Right lobe of liver (tissue), 6 donors: ENCODE data around the gene GOLGB1. TPM values are rescaled to one million over a fixed set of nuclear protein-coding genes. Genes with fewer than 3 reads are reported as not detected.

Source experiments
- ATAC-seq, 4 donors: fragments of 200-7000 bp; cut with Tn5 transposase; one replicate each; pipeline ENCODE4 v1.9.1; 2020; ENCODE audit warnings: mild to moderate bottlenecking in 4 of 4, moderate library complexity in 4 of 4
- DNase-seq, 3 donors: peaks; one replicate each; pipeline ENCODE4 v3.0.0-alpha.2; 2020
- H3K27ac ChIP-seq, 3 donors: fragments of 200-600 bp; one replicate each; pipeline ENCODE4 v1.8.0; 2022
- H3K27me3 ChIP-seq, 2 donors: fragments of 200-600 bp; one replicate each; pipeline ENCODE4 v1.8.0; 2022
- H3K36me3 ChIP-seq, 4 donors: fragments of 200-600 bp; sonication (generic) in 1 of 4; one replicate each; pipeline versions ENCODE4 v1.5.1 to v1.8.0; 2017 to 2022; ENCODE audit warnings: control low read depth in 1 of 4
- H3K4me1 ChIP-seq, 4 donors: fragments of 200-600 bp; sonication (generic) in 1 of 4; one replicate each; pipeline versions ENCODE4 v1.5.1 to v1.8.0; 2017 to 2022; ENCODE audit warnings: control low read depth in 1 of 4
- H3K4me3 ChIP-seq, 3 donors: fragments of 200-600 bp; one replicate each; pipeline ENCODE4 v1.8.0; 2022
- H3K9me3 ChIP-seq, 4 donors: fragments of 200-600 bp; sonication (generic) in 1 of 4; one replicate each; pipeline versions ENCODE4 v1.5.1 to v1.8.0; 2017 to 2022; ENCODE audit warnings: control low read depth in 1 of 4
- POLR2A ChIP-seq: fragments of 450-650 bp; IDR thresholded peaks from one replicate; pipeline ENCODE4 v1.6.1; 2017; ENCODE audit warnings: antibody characterized with exemption, mild to moderate bottlenecking
- WGBS: methylation state at CpG from one replicate; pipeline ENCODE4 v1.1.6; 2018; ENCODE audit warnings: low coverage, low lambda C conversion rate; ENCODE audit not compliant: insufficient coverage; ENCODE audit errors: missing lambda C conversion rate; 5-methylcytosine and 5-hydroxymethylcytosine counted together
- intact Hi-C, 2 donors: fragments of 100-400 bp; cut with DNase I; formaldehyde crosslinking; loops; one replicate each; pipeline versions ENCODE4 v1.11.2 to v1.14.1; 2022
- total RNA-seq, 6 experiments: library from RNA; depleted of rRNA in 2 of 6; stranded (reverse); fragments of >200 nt in 2 of 6; fragmentation: NEBNext Ultra II Directional in 3 of 6; extraction: Animal tissue kit (Norgen Biotek cat#: 25700) in 3 of 6; gene quantifications; one replicate each; pipeline versions ENCODE4 v1.1.0 to v1.2.4, GENCODE V29; 2016 to 2023
- TF ChIP-seq, protein P1 (sequence below), 4 donors: fragments of 200-600 bp in 3 of 4; fragments of 450-650 bp in 1 of 4; IDR thresholded peaks; one replicate each; pipeline versions ENCODE4 v1.5.1 to v1.8.0; 2016 to 2022; ENCODE audit warnings: antibody characterized with exemption in 4 of 4, mild to moderate bottlenecking in 2 of 4
- donor health status: DM: no; HTN: yes; CAD: no.
- donor health status: DM: no; HTN: no; CAD: no.
- donor health status: DM: no; HTN: no; CAD: no.
- donor health status: DM: no; HTN: yes; CAD: no.
- donor health status: DM: no; HTN: yes; CAD: no.

The GOLGB1 gene
- total RNA-seq, 6 experiments from 2014 or later = 26.8 to 31.7 (median 29.5) TPM

DNA sequence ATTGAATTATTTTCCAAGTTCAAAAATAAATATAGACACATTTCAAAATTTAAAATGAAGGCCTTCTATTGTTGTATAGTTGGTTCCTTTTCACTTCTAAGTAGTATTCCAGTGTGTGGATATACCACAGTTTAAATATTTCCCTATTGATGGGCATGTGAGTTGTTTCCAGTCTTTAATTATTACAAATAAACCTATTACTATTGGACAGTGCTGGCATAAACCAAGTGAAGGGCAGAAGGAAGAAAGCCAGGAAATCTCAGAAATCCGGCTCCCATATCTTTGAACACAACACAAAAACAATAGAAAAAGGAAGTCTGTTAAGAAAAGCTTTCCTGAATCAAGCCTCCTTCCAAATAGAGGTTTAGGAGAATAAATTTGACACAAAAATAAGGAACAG, 26.1 kb downstream of the GOLGB1 start:
- Histone ChIP-seq H3K36me3 (peaks cover 5 to 65% (median 29%) of the 10 kb centered on the region in 4 donors), H3K27me3 (no peaks in the 10 kb centered on the region), H3K4me3 (no peak overlapping the region), H3K9me3 (no peaks in the 10 kb centered on the region), H3K27ac (no peak overlapping the region), H3K4me1 (no peaks in the 10 kb centered on the region)
- no peak for DNase-seq
- ATAC-seq = no peak
- intact Hi-C loops = no loop called here
- 60% methylated on average over 1 of the region's 1 CpG for WGBS
- TF ChIP-seq POLR2A = no peak
- TF ChIP-seq, protein P1, sequence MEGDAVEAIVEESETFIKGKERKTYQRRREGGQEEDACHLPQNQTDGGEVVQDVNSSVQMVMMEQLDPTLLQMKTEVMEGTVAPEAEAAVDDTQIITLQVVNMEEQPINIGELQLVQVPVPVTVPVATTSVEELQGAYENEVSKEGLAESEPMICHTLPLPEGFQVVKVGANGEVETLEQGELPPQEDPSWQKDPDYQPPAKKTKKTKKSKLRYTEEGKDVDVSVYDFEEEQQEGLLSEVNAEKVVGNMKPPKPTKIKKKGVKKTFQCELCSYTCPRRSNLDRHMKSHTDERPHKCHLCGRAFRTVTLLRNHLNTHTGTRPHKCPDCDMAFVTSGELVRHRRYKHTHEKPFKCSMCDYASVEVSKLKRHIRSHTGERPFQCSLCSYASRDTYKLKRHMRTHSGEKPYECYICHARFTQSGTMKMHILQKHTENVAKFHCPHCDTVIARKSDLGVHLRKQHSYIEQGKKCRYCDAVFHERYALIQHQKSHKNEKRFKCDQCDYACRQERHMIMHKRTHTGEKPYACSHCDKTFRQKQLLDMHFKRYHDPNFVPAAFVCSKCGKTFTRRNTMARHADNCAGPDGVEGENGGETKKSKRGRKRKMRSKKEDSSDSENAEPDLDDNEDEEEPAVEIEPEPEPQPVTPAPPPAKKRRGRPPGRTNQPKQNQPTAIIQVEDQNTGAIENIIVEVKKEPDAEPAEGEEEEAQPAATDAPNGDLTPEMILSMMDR (IDR thresholded peaks at IDR 0.05) = no peak

DNA sequence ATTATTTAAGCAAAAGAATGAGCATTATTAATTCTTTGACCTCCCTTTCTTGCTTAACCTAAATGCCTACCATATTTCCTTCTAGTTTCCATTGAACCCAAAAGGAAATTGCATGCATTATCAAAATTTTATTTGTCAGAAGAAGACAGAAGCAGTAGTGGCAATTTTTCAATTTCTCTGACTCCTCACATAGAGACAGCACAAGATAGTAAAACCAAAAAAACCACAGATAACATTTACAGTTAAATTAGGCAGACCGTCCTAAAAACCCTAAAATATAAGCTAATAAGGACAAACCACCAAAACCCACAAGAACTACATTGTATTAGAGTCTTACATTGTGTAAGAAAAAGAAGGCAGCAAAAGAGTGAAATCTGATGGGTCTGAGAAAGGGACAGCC, 27.1 kb downstream of the GOLGB1 start:
- intact Hi-C loops = no loop called here
- TF ChIP-seq, protein P1 (IDR thresholded peaks at IDR 0.05) = no peak
- no peak for TF ChIP-seq POLR2A
- DNase-seq (no peak), ATAC-seq (no peak)
- peaks cover 10 to 67% (median 35%) of the 10 kb centered on the region in 4 donors for H3K36me3 ChIP-seq
- no peaks in the 10 kb centered on the region for H3K9me3 ChIP-seq
- no peaks in the 10 kb centered on the region for H3K4me1 ChIP-seq
- no peak overlapping the region for H3K27ac ChIP-seq
- 89% methylated on average over 1 of the region's 1 CpG for WGBS
- no peaks in the 10 kb centered on the region for H3K27me3 ChIP-seq
- H3K4me3 ChIP-seq = no peak overlapping the region

DNA sequence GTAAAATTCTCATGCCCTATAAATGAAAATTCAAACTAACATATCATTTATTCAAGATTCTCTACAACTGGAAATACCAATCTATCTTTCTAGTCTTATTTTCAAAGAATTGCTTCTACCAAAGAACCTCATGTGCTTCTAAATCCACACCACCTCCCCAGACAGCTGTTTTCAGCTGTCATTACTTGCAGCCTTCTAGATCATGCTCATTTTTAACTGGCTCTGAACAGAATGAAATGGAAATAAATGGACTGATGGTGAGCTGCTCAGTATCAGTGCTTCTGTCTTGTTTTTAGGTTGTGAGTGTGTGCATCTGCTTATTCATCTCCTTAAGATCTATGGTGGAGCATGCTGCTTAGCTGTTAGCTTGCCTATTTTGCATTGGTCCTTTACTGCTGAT, 29.4 kb downstream of the GOLGB1 start:
- no peak overlapping the region for H3K4me3 ChIP-seq
- TF ChIP-seq, protein P1 (IDR thresholded peaks at IDR 0.05) = no peak
- TF ChIP-seq POLR2A = no peak
- ATAC-seq (no peak), DNase-seq (no peak)
- H3K4me1 ChIP-seq = no peaks in the 10 kb centered on the region
- H3K9me3 ChIP-seq = no peaks in the 10 kb centered on the region
- no peak overlapping the region for H3K27ac ChIP-seq
- no peaks in the 10 kb centered on the region for H3K27me3 ChIP-seq
- H3K36me3 ChIP-seq = peaks cover 10 to 76% (median 36%) of the 10 kb centered on the region in 4 donors
- intact Hi-C loops = no loop called here

DNA sequence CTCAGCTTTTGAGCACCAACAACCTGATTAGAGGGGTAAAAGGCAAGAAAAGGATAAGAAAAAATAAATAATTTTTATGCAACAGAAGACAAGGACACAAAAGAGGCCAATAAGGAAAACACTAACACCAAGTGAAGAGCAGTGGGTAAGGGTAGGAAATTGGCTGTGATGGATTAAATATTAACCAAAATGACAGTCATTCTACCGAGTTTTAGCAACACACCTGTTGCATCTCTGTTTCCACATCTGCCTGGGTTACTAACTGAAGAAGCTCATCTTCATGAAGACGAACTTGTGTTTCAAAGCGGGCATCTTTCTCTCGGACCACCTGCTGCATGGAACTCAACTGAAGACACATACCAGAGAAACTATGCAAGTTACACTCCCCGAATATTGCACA, 30.1 kb downstream of the GOLGB1 start:
- no peaks in the 10 kb centered on the region for H3K27me3 ChIP-seq
- TF ChIP-seq, protein P1 (IDR thresholded peaks at IDR 0.05) = no peak
- no peak for TF ChIP-seq POLR2A
- H3K9me3 ChIP-seq = no peaks in the 10 kb centered on the region
- H3K4me1 ChIP-seq = no peaks in the 10 kb centered on the region
- H3K27ac ChIP-seq = no peak overlapping the region
- H3K4me3 ChIP-seq = no peak overlapping the region
- WGBS = 30% methylated on average over 2 of the region's 5 CpGs
- DNase-seq = no peak
- H3K36me3 ChIP-seq = peaks cover 9 to 73% (median 37%) of the 10 kb centered on the region in 4 donors
- ATAC-seq = peak; percentile 29 to 58 (median 49)
- intact Hi-C loops = no loop called here
